Renal cortical epithelial cell (primary cell): Measurements from ENCODE around the gene MANBA. TPM values are rescaled to one million over a fixed set of nuclear protein-coding genes. Genes with fewer than 3 reads are reported as not detected.
A peak's percentile ranks its signal among the peaks of the same experiment; 100 is the strongest.
"Not testable (repeated sequence)": the region's sequence is repeated elsewhere in the genome, so short reads cannot be mapped to it uniquely, and the experiment has no call there.

ENCODE experiments used
- DNase-seq: peaks from one replicate; pipeline ENCODE4 v3.0.0-alpha.2; 2011; ENCODE audit warnings: low read depth
- total RNA-seq: library from RNA; depleted of rRNA; stranded (reverse); fragments of >200 nt; gene quantifications from 2 replicates; pipeline ENCODE4 v1.2.3, GENCODE V29; 2014

Gene MANBA
- total RNA-seq, 1 donor from 2014 or later = 36.5 TPM

GRCh38 chr4:102761906-102762305 lies 1.1 kb upstream of the MANBA start:
- DNase-seq = no peak

GRCh38 chr4:102761296-102761701 lies 531 bp upstream of the MANBA start:
- DNase-seq = no peak

- DNase-seq = peak; percentile 55
Observed at GRCh38 chr4:102759831-102760644, 730 bp downstream of the MANBA start.

- DNase-seq = no peak
Observed at GRCh38 chr4:102758241-102759160, 2.3 kb downstream of the MANBA start.

GRCh38 chr4:102757681-102758080 lies 3.1 kb downstream of the MANBA start:
- DNase-seq = no peak

- DNase-seq = no peak
Observed at GRCh38 chr4:102754044-102754443, 6.7 kb downstream of the MANBA start.

GRCh38 chr4:102751941-102752340 lies 8.8 kb downstream of the MANBA start:
- DNase-seq = no peak

GRCh38 chr4:102743352-102743751 lies 17.4 kb downstream of the MANBA start:
- DNase-seq = not testable (repeated sequence)

- not testable (repeated sequence) for DNase-seq
Observed at GRCh38 chr4:102738802-102739201, 22.0 kb downstream of the MANBA start.

- no peak for DNase-seq
Observed at GRCh38 chr4:102736636-102737549, 23.9 kb downstream of the MANBA start.

- DNase-seq = no peak
Observed at GRCh38 chr4:102735582-102735981, 25.2 kb downstream of the MANBA start.

GRCh38 chr4:102734591-102735385 lies 26.0 kb downstream of the MANBA start:
- peak; percentile 35 for DNase-seq

GRCh38 chr4:102734116-102734515 lies 26.7 kb downstream of the MANBA start:
- DNase-seq = no peak

- no peak for DNase-seq
Observed at GRCh38 chr4:102733084-102733483, 27.7 kb downstream of the MANBA start.

- no peak for DNase-seq
Observed at GRCh38 chr4:102732678-102733077, 28.1 kb downstream of the MANBA start.

GRCh38 chr4:102730968-102731533 lies 29.7 kb downstream of the MANBA start:
- DNase-seq = no peak

- not testable (repeated sequence) for DNase-seq
Observed at GRCh38 chr4:102729486-102729885, 31.3 kb downstream of the MANBA start.

GRCh38 chr4:102726919-102727318 lies 33.8 kb downstream of the MANBA start:
- DNase-seq = not testable (repeated sequence)

GRCh38 chr4:102726068-102726467 lies 34.7 kb downstream of the MANBA start:
- DNase-seq = no peak

GRCh38 chr4:102725229-102725628 lies 35.5 kb downstream of the MANBA start:
- no peak for DNase-seq
